EL (cell line): Measurements from ENCODE around the gene PRSS33.

Experiments used
- DNase-seq: peaks from one replicate; pipeline ENCODE4 v3.0.0-alpha.2; 2016

PRSS33 gene

DNA sequence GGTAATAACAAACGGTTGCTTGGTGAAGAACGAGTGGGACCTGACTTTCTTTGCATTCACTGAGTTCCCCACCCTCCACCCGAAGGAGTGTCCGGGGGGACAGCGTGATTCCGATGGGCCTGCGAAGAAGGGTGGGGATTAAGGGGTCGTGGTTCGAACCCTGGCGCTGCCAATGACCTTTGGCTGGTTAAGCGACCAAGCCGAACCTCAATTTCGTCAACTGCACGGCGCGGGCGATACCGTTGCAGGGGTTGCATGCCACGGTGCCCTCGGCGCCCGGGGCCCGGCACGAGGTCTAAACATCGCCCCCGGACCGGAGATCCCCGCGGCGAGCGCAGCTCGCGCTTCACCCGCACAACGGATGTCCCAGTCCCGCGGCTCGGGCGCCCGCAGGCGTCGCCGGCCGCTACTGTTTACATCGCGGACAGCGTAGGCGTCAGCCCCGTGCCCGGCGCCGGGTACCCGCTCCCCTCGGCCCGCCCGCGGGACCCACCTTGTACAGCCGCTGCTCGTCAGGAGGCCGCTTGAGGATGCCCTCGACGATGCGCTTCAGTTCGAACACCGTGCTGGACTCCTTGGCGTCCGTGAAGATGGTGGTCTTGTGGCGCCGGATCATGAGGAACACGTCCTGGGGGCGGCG, 10.7 kb downstream of the PRSS33 start:
- DNase-seq: no peak

DNA sequence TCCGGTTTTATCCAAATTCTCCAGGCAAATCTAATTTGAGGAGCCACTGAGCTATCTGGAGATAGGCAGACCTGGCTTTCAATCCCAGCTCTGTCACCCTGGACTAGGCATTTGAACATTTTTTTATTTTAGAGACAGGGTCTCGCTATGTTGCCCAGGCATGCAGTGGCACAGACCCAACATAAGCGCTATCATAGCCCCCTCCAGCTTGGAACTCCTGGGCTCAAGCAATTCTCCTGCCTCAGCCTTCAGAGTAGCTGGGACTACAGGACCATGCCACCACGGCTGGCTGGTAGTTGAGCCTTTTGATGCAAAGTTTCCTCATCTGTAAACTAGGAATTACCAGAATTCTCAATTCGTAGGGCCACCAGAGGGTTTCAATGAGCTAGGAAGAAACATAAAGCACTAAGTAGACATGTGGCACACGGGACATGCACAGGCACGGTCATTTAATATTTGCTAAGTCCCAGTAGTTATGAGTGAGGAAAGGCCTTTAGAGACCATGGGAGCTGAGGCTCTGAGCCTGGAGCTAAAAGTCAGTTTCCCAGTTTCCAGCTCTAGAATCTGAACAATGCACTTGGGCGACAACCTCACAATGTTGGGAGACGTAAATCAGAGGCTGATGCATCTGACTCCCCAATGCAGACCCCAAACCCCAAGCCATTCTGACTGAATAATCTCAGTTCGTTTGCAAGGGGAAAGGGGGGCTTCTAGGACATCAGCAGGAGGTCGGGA, 11.4 kb downstream of the PRSS33 start:
- no peak for DNase-seq

DNA sequence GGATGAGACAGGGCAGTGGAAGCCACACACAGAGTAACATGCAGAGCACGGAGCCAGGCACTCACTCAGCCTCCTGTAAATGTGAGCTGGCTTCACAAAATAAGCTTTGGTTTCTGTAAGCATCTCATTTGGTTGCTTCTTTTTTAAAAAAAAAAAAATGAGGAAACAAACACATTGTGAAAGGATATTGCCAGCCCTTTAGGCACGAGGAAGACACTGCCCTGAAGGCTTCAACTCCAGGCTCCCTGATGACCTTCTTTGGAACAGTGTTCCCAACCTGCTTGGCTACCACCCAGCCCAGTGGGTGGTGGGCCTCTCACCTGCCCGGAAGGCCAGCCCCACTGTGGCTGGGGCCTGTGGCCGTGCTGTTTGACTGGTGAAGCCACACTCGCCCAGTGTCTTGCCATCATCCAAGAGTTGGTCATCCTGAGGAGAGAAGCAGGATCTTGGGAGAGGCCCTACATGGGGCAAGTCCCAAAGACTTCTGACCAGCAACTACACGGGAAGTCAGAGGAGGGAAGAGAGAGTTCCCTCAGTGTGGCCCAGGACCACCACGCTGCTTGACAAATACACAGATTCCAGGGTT, 12.1 kb downstream of the PRSS33 start:
- no peak for DNase-seq

DNA sequence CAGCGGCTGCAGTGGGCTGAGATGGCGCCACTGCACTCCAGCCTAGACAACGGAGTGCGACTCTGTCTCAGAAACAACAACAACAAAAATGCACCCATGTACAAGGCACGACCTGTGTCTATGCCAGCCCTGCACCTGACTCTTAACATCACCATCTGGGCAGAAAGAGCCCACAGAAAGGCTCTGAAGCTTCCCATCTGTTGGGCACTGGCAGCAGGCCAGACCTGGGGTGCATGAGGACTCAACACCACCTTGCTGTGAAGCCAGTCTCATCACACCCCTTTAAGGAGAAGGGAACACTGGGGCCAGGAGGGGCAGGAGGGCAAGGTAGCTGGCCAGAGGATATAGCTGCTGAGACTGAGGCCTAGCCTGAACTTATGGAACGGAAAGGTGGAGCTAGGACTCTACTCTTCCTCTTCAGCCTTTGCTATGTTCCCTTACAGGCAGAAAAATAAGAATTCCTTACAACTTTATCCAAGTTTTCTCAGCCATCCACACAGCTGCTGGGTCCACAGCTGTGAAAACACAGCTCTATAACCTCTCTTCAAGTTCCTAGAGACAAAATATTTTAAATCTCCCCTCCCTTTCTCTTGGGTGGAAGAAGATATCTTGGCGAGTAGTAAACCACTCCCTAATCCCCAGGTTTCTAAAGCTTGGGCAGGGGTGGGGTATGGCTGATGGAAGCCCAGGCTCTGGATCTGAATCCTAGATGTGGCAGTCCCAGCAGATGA, 13.0 kb downstream of the PRSS33 start:
- no peak for DNase-seq

DNA sequence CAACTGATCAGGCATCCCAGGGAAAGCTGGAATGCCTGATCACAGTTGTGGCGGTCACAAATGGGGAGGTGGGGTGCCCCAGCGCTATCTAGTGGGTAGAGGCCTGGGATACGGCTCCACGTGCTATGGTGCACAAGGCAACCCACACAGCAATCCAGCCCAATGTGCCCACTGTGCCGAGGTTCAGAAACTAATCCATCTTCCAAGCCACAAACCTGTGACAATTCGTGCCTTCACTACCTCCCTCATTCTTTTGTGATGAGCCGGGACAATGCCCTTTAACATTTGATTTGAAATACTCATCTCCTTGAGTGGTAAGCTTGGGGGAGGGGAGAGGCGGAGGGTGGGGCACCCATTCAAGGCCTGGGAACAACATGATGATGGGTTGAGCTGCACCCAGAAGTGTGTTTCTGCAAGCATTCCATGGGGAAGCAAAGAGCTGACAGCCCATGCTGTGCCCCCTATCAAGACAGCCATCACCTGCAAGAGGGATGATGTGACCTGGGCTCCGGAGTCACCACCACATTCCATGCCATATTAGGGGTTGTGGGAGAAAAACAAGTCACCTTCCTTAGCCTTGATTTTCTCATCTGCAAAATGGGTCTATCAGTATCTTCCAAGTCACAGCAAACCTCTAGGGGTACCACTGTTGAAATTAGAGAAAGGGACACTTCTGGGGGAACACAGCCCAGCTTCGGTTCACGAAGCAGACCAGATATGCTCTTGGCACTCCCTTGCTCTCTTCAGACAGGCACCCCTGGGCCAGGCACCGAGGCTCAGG, 14.0 kb downstream of the PRSS33 start:
- peak; percentile 61 for DNase-seq

DNA sequence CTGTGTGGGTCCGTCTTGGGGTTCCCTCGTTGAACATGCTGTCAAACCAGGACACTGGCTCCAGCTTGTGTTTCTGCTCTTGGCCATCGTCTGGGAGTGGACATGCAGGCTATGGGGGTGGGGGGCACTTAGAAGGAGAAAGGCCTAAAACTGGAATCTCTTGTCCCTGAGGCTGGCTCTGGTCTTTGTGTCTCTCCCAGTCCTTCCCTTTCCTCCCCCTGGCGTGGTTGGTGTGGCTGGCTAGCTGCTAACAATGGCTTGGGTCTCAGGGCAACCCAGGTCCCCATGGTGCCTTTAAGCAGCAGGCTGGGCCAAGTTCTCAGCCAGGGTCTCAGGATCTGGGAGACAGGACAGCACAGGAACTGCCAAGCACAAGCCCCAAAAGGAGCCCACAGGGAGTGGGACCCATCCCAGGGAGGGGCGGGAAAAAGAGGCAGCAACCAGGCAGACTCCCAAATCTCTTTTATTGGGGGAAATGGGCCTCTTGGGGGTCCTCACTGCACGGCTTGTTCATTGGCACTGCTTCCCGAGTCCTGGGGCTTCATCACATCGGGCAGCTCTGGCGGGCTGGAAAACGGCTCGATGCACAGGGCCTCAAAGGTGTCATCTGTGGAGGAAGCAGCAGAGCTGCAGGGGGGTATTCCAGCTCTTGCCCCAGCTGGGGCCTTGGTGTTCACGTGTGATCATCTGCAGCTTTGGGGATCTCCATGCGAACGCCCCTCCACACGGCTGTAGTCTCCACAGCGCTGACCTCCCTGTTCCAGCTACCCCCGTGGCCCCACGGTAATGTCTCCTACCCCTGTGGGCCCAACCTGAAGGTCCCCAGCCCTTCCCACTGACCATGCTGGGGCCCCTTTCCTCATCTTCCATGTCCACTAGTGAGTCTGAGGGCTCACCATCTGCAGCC, 15.6 kb downstream of the PRSS33 start:
- DNase-seq: no peak

DNA sequence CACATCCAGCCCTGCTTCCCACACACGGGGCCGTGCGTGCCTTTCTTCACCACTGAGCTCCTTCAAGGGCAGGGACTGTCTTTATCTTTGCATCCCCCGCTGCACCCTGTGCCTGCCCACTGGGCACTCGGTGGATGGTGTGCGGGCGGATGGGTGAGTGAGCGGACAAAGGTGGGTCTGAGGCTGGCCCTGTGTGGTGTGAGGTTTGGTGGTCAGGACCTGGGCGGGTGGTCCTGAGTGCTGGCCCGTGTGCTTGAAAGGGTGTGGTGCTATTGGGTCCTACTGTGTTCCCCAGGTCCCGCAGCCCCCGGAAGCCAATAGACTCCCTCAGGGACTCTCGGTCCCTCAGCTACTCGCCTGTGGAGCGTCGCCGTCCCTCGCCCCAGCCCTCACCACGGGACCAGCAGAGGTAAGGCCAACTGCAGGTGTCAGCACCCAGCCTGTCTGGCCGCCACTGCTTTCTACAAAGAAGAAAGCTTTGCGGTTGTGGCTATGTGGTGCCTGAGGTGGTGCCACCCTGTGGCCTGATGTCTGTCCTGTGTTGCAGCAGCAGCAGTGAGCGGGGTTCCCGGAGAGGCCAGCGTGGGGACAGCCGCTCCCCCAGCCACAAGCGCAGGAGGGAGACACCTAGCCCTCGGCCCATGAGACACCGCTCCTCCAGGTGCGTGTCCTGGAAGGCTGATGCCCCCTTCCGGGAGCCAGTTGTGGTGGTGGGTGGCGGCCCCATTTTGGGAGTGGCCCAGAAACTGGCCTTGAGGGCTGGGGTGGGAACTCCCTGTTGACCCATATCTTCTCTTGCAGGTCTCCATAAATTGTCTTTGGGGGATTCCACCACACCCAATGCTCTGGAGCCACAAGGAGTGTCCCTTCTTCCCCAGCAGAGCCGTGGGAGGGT, 17.1 kb downstream of the PRSS33 start:
- DNase-seq: no peak

DNA sequence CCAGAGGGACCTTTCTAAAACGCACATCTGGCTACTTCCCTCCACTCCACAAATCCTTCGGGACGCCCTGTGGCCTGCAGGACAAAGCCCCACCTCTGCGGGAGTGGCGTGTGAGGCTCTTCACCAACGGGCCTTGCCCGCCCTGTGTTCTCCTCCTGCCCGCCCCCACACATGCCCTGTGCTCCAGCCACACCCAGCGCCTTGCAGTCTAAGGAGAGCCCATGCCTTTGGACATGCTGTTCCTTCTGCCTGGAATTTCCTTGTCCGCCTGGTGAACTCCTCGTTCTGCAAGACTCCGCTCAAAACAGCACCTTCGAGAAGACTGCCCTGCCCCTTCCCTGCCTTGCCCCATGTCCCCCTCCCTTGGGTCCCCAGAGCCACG, 17.7 kb downstream of the PRSS33 start:
- DNase-seq: no peak

DNA sequence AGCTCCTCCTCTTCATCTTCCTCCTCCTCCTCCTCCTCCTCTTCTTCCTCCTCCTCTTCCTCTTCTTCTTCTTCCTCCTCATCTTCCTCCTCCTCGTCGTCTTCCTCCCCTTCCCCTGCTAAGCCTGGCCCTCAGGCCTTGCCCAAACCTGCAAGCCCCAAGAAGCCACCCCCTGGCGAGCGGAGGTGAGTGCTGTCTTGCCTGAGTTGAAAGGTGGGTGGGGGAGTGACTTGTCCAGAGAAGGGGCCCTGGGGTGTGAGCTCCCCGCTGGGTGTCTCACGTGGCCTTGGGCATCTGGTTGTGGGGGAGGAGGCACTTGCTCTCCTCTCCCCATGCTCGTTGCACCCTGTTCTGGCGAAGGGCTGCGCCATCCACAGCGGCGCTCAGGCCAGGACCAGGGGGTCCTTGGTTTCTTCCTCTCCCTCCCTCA, 18.2 kb downstream of the PRSS33 start:
- DNase-seq: no peak

DNA sequence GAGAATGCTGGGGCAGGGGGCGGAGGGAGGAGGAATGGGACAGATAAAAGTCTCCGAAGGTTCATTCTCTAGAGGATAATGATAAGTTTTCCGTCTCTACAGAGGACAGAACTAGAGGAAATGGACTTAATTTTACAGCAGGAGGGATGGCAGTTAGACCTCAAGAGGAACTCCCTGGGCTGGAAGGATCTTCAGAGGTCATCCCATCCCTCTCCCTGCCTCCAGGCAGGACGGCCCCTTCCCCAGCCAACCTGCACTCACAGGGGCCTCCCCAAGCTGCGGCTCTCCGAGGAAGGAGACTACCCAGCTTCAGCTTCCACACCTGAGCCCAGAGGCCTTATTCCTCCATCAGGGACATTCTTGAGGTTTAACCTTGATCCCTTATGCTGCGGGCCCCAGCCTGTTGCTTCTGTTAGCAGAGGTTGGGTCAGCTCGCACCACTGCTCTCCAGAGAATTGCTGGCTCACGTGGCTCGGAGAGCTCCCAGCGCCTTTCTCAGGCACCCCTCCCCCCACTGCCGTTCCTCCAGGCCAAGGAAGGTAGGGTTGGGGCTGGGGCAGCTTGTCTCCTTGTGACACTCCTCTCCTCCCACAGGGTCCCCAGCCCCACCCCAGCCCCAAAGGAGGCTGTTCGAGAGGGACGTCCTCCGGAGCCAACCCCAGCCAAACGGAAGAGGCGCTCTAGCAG, 18.8 kb downstream of the PRSS33 start:
- DNase-seq: no peak

DNA sequence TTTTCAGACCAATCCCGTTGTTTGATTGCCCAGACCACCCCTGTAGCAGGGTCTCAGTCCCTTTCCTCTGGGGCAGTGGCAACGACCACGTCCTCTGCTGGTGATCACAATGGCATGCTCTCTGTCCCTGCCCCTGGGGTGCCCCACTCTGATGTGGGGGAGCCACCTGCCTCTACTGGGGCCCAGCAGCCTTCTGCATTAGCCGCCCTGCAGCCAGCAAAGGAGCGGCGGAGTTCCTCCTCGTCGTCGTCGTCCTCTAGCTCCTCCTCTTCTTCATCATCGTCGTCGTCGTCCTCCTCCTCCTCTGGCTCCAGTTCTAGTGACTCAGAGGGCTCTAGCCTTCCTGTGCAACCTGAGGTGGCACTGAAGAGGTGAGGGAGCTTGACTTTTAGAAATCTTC, 19.5 kb downstream of the PRSS33 start:
- no peak for DNase-seq

DNA sequence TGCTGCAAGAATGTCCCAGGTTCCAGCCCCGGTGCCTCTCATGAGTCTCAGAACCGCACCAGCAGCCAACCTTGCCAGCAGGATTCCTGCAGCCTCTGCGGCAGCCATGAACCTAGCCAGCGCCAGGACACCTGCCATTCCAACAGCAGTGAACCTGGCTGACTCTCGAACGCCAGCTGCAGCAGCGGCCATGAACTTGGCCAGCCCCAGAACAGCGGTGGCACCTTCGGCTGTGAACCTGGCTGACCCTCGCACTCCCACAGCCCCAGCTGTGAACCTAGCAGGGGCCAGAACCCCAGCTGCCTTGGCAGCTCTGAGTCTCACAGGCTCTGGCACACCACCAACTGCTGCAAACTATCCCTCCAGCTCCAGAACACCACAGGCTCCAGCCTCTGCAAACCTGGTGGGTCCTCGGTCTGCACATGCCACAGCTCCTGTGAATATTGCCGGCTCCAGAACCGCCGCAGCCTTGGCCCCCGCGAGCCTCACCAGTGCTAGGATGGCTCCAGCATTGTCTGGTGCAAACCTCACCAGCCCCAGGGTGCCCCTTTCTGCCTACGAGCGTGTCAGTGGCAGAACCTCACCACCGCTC, 20.1 kb downstream of the PRSS33 start:
- DNase-seq: no peak

DNA sequence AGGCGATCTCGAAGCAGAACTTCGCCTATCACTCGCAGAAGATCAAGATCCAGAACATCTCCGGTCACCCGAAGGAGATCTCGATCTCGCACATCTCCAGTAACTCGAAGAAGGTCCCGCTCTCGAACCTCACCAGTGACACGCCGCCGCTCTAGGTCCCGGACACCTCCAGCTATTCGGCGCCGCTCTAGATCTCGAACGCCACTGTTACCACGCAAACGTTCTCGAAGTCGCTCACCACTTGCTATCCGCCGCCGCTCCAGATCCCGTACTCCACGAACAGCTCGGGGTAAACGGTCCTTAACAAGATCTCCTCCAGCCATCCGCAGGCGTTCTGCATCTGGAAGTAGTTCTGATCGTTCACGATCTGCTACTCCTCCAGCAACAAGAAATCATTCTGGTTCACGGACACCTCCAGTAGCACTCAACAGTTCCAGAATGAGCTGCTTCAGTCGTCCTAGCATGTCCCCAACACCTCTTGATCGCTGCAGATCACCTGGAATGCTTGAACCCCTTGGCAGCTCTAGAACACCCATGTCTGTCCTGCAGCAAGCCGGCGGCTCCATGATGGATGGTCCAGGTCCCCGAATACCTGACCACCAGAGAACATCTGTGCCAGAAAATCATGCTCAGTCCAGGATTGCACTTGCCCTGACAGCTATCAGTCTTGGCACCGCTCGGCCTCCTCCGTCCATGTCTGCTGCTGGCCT, 20.8 kb downstream of the PRSS33 start:
- no peak for DNase-seq

DNA sequence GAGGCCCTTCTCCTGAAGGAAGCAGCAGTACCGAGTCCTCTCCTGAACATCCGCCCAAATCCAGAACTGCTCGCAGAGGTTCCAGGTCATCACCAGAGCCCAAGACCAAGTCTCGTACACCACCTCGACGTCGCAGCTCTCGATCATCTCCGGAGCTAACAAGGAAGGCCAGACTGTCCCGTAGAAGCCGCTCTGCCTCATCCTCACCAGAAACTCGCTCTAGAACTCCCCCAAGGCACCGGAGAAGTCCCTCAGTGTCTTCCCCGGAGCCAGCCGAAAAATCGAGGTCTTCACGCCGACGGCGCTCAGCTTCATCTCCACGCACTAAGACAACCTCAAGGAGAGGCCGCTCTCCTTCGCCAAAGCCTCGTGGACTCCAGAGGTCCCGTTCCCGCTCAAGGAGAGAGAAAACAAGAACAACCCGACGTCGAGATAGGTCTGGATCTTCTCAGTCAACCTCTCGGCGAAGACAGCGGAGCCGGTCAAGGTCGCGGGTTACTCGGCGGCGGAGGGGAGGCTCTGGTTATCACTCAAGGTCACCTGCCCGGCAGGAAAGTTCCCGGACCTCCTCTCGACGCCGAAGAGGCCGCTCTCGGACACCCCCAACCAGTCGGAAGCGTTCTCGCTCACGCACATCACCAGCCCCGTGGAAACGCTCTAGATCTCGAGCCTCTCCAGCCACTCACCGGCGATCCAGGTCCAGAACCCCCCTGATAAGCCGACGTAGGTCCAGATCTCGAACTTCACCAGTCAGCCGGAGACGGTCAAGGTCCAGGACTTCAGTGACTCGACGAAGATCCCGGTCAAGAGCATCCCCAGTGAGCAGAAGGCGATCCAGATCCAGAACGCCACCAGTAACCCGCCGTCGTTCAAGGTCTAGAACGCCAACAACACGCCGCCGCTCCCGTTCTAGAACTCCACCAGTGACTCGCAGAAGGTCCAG, 21.6 kb downstream of the PRSS33 start:
- DNase-seq: no peak

DNA sequence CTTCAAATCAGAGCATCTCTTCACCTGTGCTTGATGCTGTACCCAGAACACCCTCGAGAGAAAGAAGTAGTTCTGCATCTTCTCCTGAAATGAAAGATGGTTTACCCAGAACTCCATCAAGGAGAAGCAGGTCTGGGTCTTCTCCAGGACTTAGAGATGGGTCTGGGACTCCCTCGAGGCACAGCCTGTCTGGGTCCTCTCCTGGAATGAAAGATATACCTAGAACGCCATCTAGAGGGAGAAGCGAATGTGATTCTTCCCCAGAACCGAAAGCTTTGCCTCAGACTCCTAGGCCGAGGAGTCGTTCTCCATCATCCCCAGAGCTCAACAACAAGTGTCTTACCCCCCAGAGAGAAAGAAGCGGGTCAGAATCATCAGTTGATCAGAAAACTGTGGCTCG, 22.6 kb downstream of the PRSS33 start:
- no peak for DNase-seq

DNA sequence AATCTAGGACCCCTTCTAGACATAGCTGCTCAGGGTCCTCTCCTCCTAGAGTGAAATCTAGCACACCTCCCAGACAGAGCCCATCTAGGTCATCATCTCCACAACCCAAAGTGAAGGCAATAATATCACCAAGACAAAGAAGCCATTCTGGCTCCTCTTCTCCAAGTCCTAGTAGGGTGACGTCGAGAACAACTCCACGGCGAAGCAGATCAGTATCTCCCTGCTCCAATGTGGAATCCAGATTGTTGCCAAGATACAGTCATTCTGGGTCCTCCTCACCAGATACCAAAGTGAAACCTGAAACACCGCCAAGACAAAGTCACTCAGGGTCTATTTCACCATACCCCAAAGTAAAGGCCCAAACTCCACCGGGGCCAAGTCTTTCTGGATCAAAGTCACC, 24.2 kb downstream of the PRSS33 start:
- no peak for DNase-seq

DNA sequence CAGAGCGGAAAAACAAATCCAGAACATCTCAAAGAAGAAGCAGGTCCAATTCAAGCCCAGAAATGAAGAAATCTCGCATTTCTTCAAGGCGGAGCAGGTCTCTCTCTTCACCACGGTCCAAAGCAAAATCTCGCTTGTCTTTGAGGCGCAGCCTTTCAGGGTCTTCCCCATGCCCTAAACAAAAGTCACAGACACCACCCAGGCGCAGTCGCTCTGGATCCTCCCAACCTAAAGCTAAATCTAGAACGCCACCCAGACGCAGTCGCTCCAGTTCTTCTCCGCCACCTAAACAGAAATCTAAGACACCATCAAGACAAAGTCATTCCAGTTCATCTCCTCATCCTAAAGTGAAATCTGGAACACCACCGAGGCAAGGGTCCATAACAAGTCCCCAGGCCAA, 24.6 kb downstream of the PRSS33 start:
- no peak for DNase-seq
